GM12873 (cell line): Measurements from ENCODE around the gene FAM163A.

Source experiments
- CTCF ChIP-seq: IDR thresholded peaks from 2 replicates; pipeline ENCODE4 v1.5.1; 2012; ENCODE audit warnings: low read depth, mild to moderate bottlenecking, moderate library complexity, low read length, control low read depth; ENCODE audit not compliant: insufficient read depth; ENCODE audit errors: missing control alignments

The FAM163A gene

GRCh38 chr1:179824265-179824664, 81.2 kb downstream of the FAM163A start:
- TF ChIP-seq CTCF, result no peak

GRCh38 chr1:179825206-179825605, 82.1 kb downstream of the FAM163A start:
- no peak for TF ChIP-seq CTCF

GRCh38 chr1:179825798-179826460, 82.8 kb downstream of the FAM163A start:
- no peak for TF ChIP-seq CTCF

GRCh38 chr1:179826626-179827280, 83.7 kb downstream of the FAM163A start:
- TF ChIP-seq CTCF, result no peak

GRCh38 chr1:179828554-179829110, 85.5 kb downstream of the FAM163A start:
- no peak for TF ChIP-seq CTCF

GRCh38 chr1:179831225-179831624, 88.1 kb downstream of the FAM163A start:
- no peak for TF ChIP-seq CTCF

GRCh38 chr1:179831852-179832699, 89.0 kb downstream of the FAM163A start:
- no peak for TF ChIP-seq CTCF
